Omental fat pad (tissue), 4 donors: ENCODE data around the gene ADGRG1. TPM values are rescaled to one million over a fixed set of nuclear protein-coding genes. Genes with fewer than 3 reads are reported as not detected.

Experiments used
- ATAC-seq: fragments of 150-250 bp; one replicate; pipeline ENCODE4 v1.9.1; 2016; ENCODE audit warnings: mild to moderate bottlenecking, moderate library complexity; ENCODE audit not compliant: low FRiP score
- DNase-seq: peaks from one replicate; pipeline ENCODE4 v3.0.0-alpha.2; 2019; ENCODE audit warnings: low spot score
- CTCF ChIP-seq, 3 donors: fragments of 450-650 bp; IDR thresholded peaks; one replicate each; pipeline ENCODE4 v1.5.1; 2016 to 2017; ENCODE audit warnings: antibody characterized with exemption in 3 of 3, mild to moderate bottlenecking in 3 of 3, moderate library complexity in 2 of 3
- total RNA-seq, 4 donors: library from RNA; depleted of rRNA; stranded (reverse); fragments of >200 nt; gene quantifications; one replicate each; pipeline ENCODE4 v1.1.0, GENCODE V29; 2016

ADGRG1 gene
- total RNA-seq, 4 donors from 2014 or later, result 15.3 to 99.1 (median 70.5) TPM

GRCh38 chr16:57676553-57677085 lies 48.2 kb downstream of the ADGRG1 start:
- TF ChIP-seq CTCF (IDR thresholded peaks at IDR 0.05), result no peak
- no peak for DNase-seq
- ATAC-seq, result no peak

- TF ChIP-seq CTCF (IDR thresholded peaks at IDR 0.05), result no peak
- no peak for ATAC-seq
- no peak for DNase-seq
Measured at GRCh38 chr16:57677622-57678369, 49.4 kb downstream of the ADGRG1 start.

GRCh38 chr16:57679016-57679415 lies 50.6 kb downstream of the ADGRG1 start:
- no peak for TF ChIP-seq CTCF (IDR thresholded peaks at IDR 0.05)
- DNase-seq, result no peak
- ATAC-seq, result no peak

- no peak for ATAC-seq
- TF ChIP-seq CTCF (IDR thresholded peaks at IDR 0.05), result no peak
- DNase-seq, result no peak
Measured at GRCh38 chr16:57679767-57680482, 51.5 kb downstream of the ADGRG1 start.

GRCh38 chr16:57680842-57681375 lies 52.5 kb downstream of the ADGRG1 start:
- no peak for TF ChIP-seq CTCF (IDR thresholded peaks at IDR 0.05)
- no peak for ATAC-seq
- no peak for DNase-seq

GRCh38 chr16:57681950-57682728 lies 53.7 kb downstream of the ADGRG1 start:
- ATAC-seq, result no peak
- no peak for DNase-seq
- no peak for TF ChIP-seq CTCF (IDR thresholded peaks at IDR 0.05)
